Bronchial epithelial cell (primary cell): Measurements from ENCODE around the gene CRP. TPM values are rescaled to one million over a fixed set of nuclear protein-coding genes. Genes with fewer than 3 reads are reported as not detected.
A peak's percentile ranks its signal among the peaks of the same experiment; 100 is the strongest.

Experiments used
- DNase-seq: peaks from one replicate; pipeline ENCODE4 v3.0.0-alpha.2; 2010; ENCODE audit warnings: low read depth
- FAIRE-seq: peaks from 2 replicates; lab custom pipeline; 2011; peaks lifted over from hg19 to GRCh38; lab: Jason Lieb, UNC
- H3K27me3 ChIP-seq: 2 replicates; pipeline ENCODE4 v1.5.1; 2011; ENCODE audit warnings: low read length; ENCODE audit not compliant: control insufficient read depth, insufficient read depth
- H3K36me3 ChIP-seq: 2 replicates; pipeline ENCODE4 v1.5.1; 2011; ENCODE audit warnings: low read length; ENCODE audit not compliant: control insufficient read depth, insufficient read depth
- H3K4me3 ChIP-seq: 2 replicates; pipeline ENCODE4 v1.5.1; 2011; ENCODE audit warnings: mild to moderate bottlenecking, low read depth, low read length, control low read depth
- CTCF ChIP-seq: IDR thresholded peaks from 2 replicates; pipeline ENCODE4 v1.5.1; 2011; ENCODE audit warnings: mild to moderate bottlenecking, moderate library complexity, low read length, control low read depth, inconsistent platforms; ENCODE audit not compliant: insufficient read depth, severe bottlenecking
- total RNA-seq: library from RNA; depleted of rRNA; stranded (reverse); fragments of >200 nt; gene quantifications from 2 replicates; pipeline ENCODE4 v1.2.1, GENCODE V29; 2014

Gene CRP
- total RNA-seq, 1 donor from 2014 or later, result not detected

GRCh38 chr1:159752135-159752580 lies 37.8 kb upstream of the CRP start:
- H3K36me3 ChIP-seq, result no peaks in the 10 kb centered on the region
- FAIRE-seq (peak; percentile 92), DNase-seq (peak; percentile 83)
- peaks cover 4% of the 10 kb centered on the region for H3K27me3 ChIP-seq
- no peak overlapping the region for H3K4me3 ChIP-seq
- TF ChIP-seq CTCF, result no peak

- H3K27me3 ChIP-seq, result peaks cover 4% of the 10 kb centered on the region
- no peak for TF ChIP-seq CTCF
- H3K4me3 ChIP-seq, result no peak overlapping the region
- DNase-seq (no peak), FAIRE-seq (no peak)
- H3K36me3 ChIP-seq, result no peaks in the 10 kb centered on the region
Observed at GRCh38 chr1:159751031-159751430, 36.6 kb upstream of the CRP start.

- Histone ChIP-seq H3K4me3 (no peak overlapping the region), H3K36me3 (no peaks in the 10 kb centered on the region), H3K27me3 (peaks cover 4% of the 10 kb centered on the region)
- DNase-seq (no peak), FAIRE-seq (no peak)
- no peak for TF ChIP-seq CTCF
Observed at GRCh38 chr1:159750621-159751020, 36.2 kb upstream of the CRP start.

DNA sequence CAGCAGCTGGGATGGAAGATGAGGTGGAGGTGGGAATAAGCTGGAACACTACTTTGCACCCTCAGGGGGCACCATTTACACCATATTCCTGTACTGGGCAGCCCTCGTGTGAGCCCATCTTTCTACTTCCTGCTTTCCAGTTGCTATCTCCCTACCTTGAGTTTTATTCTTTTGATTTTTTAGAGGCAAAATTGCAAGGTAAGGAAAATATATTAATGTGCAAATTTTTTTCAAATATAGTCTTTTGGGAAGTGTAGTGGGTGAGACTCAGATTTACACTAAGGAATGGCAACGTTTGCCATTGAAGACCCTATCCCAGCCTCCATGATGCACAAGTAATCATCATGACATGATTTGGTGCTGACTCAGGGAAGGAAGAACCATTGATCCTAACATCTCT lies 35.2 kb upstream of the CRP start:
- DNase-seq (no peak), FAIRE-seq (no peak)
- Histone ChIP-seq H3K27me3 (peaks cover 2% of the 10 kb centered on the region), H3K4me3 (no peak overlapping the region), H3K36me3 (no peaks in the 10 kb centered on the region)
- TF ChIP-seq CTCF, result no peak

DNA sequence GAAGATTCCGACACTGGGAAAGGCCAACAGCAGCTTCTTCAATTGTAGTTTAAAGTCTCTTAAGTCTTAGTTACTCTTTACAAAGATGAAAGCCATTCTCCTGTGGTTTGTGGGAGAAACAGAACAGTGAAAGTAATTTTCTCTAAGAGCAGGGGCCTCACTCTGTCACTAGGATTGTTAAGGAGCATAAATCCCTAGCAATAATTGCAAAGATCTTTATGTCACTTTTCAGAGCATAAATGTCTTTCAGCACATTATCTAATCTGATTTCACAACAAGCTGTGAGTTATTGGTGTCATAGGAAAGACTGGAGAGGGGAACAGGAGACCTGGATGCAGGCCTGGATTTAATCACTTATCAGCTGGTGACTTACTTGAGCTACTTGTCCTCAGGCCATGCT lies 34.0 kb upstream of the CRP start:
- Histone ChIP-seq H3K4me3 (no peak overlapping the region), H3K36me3 (no peaks in the 10 kb centered on the region), H3K27me3 (no peaks in the 10 kb centered on the region)
- no peak for DNase-seq
- FAIRE-seq, result peak; percentile 73
- no peak for TF ChIP-seq CTCF

DNA sequence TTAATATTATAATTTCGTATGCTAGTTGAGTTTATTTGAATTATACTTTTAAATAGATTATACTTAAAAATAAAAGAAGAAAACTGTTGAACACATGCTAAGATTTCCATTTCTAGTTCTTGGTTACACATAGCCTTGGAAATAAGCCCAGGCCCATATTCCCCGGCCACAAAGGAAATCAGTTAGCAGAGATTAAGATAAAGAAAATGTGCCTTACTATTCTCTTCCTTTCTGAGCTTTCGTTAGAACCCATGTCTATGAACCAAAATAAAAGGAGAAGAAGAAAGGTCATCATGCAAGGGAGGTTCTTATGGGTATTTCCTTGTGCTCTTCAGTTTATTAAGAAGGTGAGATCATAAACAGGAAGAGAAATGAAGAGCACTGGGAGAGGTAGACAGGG lies 32.3 kb upstream of the CRP start:
- TF ChIP-seq CTCF, result no peak
- Histone ChIP-seq H3K4me3 (no peak overlapping the region), H3K27me3 (no peaks in the 10 kb centered on the region), H3K36me3 (no peaks in the 10 kb centered on the region)
- DNase-seq, result no peak
- no peak for FAIRE-seq
